ENCODE results near the gene GALNT15.

Gene GALNT15

DNA sequence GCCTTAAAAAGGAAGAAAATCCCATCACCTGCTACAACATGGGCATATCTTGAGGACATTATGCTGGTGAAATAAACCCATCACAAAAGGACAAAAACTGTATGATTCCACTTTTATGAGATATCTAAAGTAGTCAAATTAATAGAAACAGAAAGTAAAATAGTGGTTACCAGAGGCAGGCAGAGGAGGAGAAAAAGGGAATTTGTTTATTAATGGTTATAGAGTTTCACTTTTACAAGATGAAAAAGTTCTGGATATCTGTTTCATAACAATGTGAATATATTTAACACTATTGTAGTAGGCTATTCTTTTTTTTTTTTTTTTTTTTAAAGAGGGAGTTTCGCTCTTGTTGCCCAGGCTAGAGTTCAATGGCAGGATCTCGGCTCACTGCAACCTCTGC is 49.8 kb downstream of the GALNT15 start:
- Histone ChIP-seq H3K9me2 (replicated peaks; ENCODE audit: low read depth, low read length) (no peaks in the 10 kb centered on the region), H3K27me3 (ENCODE audit: insufficient read depth, low read length, poor library complexity, severe bottlenecking) (peaks cover 4% of the 10 kb centered on the region), H2AFZ (ENCODE audit: low read length) (no peak overlapping the region), H3K4me2 (ENCODE audit: low read depth, low read length, poor library complexity, severe bottlenecking) (no peak overlapping the region), H4K20me1 (ENCODE audit: insufficient read depth, low read length, poor library complexity, severe bottlenecking) (no peaks in the 10 kb centered on the region), H3K4me3 (ENCODE audit: low read length, poor library complexity, severe bottlenecking) (no peak overlapping the region), H3F3A (ENCODE audit: low read depth) (no peaks in the 10 kb centered on the region), H3K9ac (ENCODE audit: low read depth, low read length, poor library complexity, severe bottlenecking) (no peak overlapping the region), H3K79me2 (ENCODE audit: insufficient read depth, low read length) (no peaks in the 10 kb centered on the region), H3K36me3 (ENCODE audit: insufficient read depth, low read length) (no peaks in the 10 kb centered on the region), H3K4me1 (ENCODE audit: insufficient read depth, low read length, poor library complexity, severe bottlenecking) (no peaks in the 10 kb centered on the region), H3K9me3 (ENCODE audit: insufficient read depth, low read depth, low read length) (no peaks in the 10 kb centered on the region)
- TF ChIP-seq EZH2phosphoT487 (IDR thresholded peaks at IDR 0.05; ENCODE audit: borderline replicate concordance) = no peak
- no peak for TF ChIP-seq CTCF (conservative IDR thresholded peaks at IDR 0.05; ENCODE audit: low read length)

DNA sequence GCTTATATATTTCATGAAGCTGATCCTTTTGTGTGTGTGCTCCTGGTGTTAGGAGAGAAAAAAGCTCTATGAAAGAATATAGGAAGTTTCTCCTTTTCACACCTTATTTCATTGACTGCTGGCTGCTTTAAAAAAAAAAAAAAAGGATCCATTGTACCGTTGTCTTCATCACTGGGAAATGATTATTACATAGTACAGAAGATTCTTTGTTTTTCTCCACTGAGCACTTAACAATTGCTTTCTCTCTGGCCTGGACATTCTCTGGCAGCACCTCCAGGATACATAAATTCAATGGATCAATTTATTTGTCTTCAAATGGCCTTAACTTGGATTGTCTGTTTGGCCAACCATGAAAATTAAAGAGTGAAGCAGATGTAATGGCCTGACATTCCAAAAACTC is 53.1 kb downstream of the GALNT15 start:
- no peaks in the 10 kb centered on the region for H3F3A ChIP-seq (ENCODE audit: low read depth)
- no peaks in the 10 kb centered on the region for H3K4me1 ChIP-seq (ENCODE audit: insufficient read depth, low read length, poor library complexity, severe bottlenecking)
- H2AFZ ChIP-seq (ENCODE audit: low read length) = no peak overlapping the region
- no peak overlapping the region for H3K4me3 ChIP-seq (ENCODE audit: low read length, poor library complexity, severe bottlenecking)
- H3K79me2 ChIP-seq (ENCODE audit: insufficient read depth, low read length) = no peaks in the 10 kb centered on the region
- H3K9me3 ChIP-seq (ENCODE audit: insufficient read depth, low read depth, low read length) = no peaks in the 10 kb centered on the region
- no peaks in the 10 kb centered on the region for H3K36me3 ChIP-seq (ENCODE audit: insufficient read depth, low read length)
- H3K9me2 ChIP-seq (replicated peaks; ENCODE audit: low read depth, low read length) = no peaks in the 10 kb centered on the region
- TF ChIP-seq EZH2phosphoT487 (IDR thresholded peaks at IDR 0.05; ENCODE audit: borderline replicate concordance) (no peak), CTCF (conservative IDR thresholded peaks at IDR 0.05; ENCODE audit: low read length) (no peak)
- no peak overlapping the region for H3K9ac ChIP-seq (ENCODE audit: low read depth, low read length, poor library complexity, severe bottlenecking)
- H3K4me2 ChIP-seq (ENCODE audit: low read depth, low read length, poor library complexity, severe bottlenecking) = no peak overlapping the region
- peaks cover 4% of the 10 kb centered on the region for H3K27me3 ChIP-seq (ENCODE audit: insufficient read depth, low read length, poor library complexity, severe bottlenecking)
- H4K20me1 ChIP-seq (ENCODE audit: insufficient read depth, low read length, poor library complexity, severe bottlenecking) = no peaks in the 10 kb centered on the region

DNA sequence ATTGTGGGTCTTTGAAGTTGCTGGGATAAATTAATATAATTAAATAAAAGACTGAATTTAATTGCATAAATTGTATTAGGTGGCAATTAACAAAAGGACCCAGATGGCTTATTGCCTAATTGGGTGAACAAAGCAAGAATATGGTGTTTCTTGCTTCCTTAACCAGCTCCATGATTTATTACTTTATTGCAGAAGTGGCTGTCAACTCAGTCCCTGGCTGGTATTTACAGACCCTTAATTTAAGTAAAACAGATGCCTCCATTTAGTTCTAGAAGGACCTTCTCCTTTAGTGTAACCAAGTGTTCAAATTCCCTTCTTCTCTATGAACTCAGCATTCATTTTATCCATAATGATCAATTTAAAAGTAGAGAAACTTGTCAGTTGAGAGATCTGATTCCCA is 55.2 kb downstream of the GALNT15 start:
- no peak overlapping the region for H3K4me2 ChIP-seq (ENCODE audit: low read depth, low read length, poor library complexity, severe bottlenecking)
- no peaks in the 10 kb centered on the region for H4K20me1 ChIP-seq (ENCODE audit: insufficient read depth, low read length, poor library complexity, severe bottlenecking)
- H3K79me2 ChIP-seq (ENCODE audit: insufficient read depth, low read length) = no peaks in the 10 kb centered on the region
- H3F3A ChIP-seq (ENCODE audit: low read depth) = no peaks in the 10 kb centered on the region
- no peaks in the 10 kb centered on the region for H3K4me1 ChIP-seq (ENCODE audit: insufficient read depth, low read length, poor library complexity, severe bottlenecking)
- no peaks in the 10 kb centered on the region for H3K36me3 ChIP-seq (ENCODE audit: insufficient read depth, low read length)
- peaks cover 4% of the 10 kb centered on the region for H3K27me3 ChIP-seq (ENCODE audit: insufficient read depth, low read length, poor library complexity, severe bottlenecking)
- H3K4me3 ChIP-seq (ENCODE audit: low read length, poor library complexity, severe bottlenecking) = no peak overlapping the region
- no peaks in the 10 kb centered on the region for H3K9me3 ChIP-seq (ENCODE audit: insufficient read depth, low read depth, low read length)
- no peak overlapping the region for H2AFZ ChIP-seq (ENCODE audit: low read length)
- no peak for TF ChIP-seq EZH2phosphoT487 (IDR thresholded peaks at IDR 0.05; ENCODE audit: borderline replicate concordance)
- no peak for TF ChIP-seq CTCF (conservative IDR thresholded peaks at IDR 0.05; ENCODE audit: low read length)
- no peaks in the 10 kb centered on the region for H3K9me2 ChIP-seq (replicated peaks; ENCODE audit: low read depth, low read length)
- no peak overlapping the region for H3K9ac ChIP-seq (ENCODE audit: low read depth, low read length, poor library complexity, severe bottlenecking)
